CD4-positive, alpha-beta T cell treated with Interleukin-12 subunit alpha and Interleukin-12 subunit beta, for 1 hour (primary cell): ENCODE measurements around the gene SYT6.
"Not testable (repeated sequence)": the region's sequence is repeated elsewhere in the genome, so short reads cannot be mapped to it uniquely, and the experiment has no call there.

ENCODE experiments used
- DNase-seq: peaks from one replicate; pipeline ENCODE4 v3.0.0-alpha.2; 2020

Gene SYT6

GRCh38 chr1:114090738-114091505, 62.7 kb downstream of the SYT6 start:
- DNase-seq: no peak

- no peak for DNase-seq
Observed at GRCh38 chr1:114089502-114090138, 64.0 kb downstream of the SYT6 start.

- no peak for DNase-seq
Observed at GRCh38 chr1:114088392-114089299, 65.0 kb downstream of the SYT6 start.

- DNase-seq: no peak
Observed at GRCh38 chr1:114087495-114087894, 66.2 kb downstream of the SYT6 start.

- no peak for DNase-seq
Observed at GRCh38 chr1:114086601-114087368, 66.9 kb downstream of the SYT6 start.

- no peak for DNase-seq
Observed at GRCh38 chr1:114082867-114083585, 70.6 kb downstream of the SYT6 start.

- DNase-seq: no peak
Observed at GRCh38 chr1:114082304-114082630, 71.4 kb downstream of the SYT6 start.

- DNase-seq: no peak
Observed at GRCh38 chr1:114081437-114082303, 72.0 kb downstream of the SYT6 start.

- no peak for DNase-seq
Observed at GRCh38 chr1:114080511-114081436, 72.9 kb downstream of the SYT6 start.

- DNase-seq: no peak
Observed at GRCh38 chr1:114079596-114080190, 74.0 kb downstream of the SYT6 start.

GRCh38 chr1:114078116-114078515, 75.6 kb downstream of the SYT6 start:
- DNase-seq: no peak

GRCh38 chr1:114077188-114077587, 76.5 kb downstream of the SYT6 start:
- no peak for DNase-seq

- DNase-seq: no peak
Observed at GRCh38 chr1:114076308-114076707, 77.4 kb downstream of the SYT6 start.

- no peak for DNase-seq
Observed at GRCh38 chr1:114075546-114076242, 78.0 kb downstream of the SYT6 start.

GRCh38 chr1:114075105-114075504, 78.6 kb downstream of the SYT6 start:
- DNase-seq: no peak

GRCh38 chr1:114072246-114072645, 81.4 kb downstream of the SYT6 start:
- no peak for DNase-seq

- not testable (repeated sequence) for DNase-seq
Observed at GRCh38 chr1:114069762-114070161, 83.9 kb downstream of the SYT6 start.

- DNase-seq: not testable (repeated sequence)
Observed at GRCh38 chr1:114068684-114069083, 85.0 kb downstream of the SYT6 start.

GRCh38 chr1:114065671-114066070, 88.0 kb downstream of the SYT6 start:
- not testable (repeated sequence) for DNase-seq
